IPS-18c (cell line): ENCODE results near the gene ZBTB20.

Experiments used
- H3K4me3 ChIP-seq: 2 replicates; pipeline ENCODE4 v1.7.0; 2013; ENCODE audit warnings: low read depth, mild to moderate bottlenecking, low read length, moderate library complexity; ENCODE audit not compliant: insufficient read depth
- H3K9me3 ChIP-seq: one replicate; pipeline ENCODE4 v1.6.1; 2013; ENCODE audit warnings: mild to moderate bottlenecking, low read length, moderate library complexity; ENCODE audit not compliant: control insufficient read depth, insufficient read depth

The ZBTB20 gene

GRCh38 chr3:114644367-114644766, 502.7 kb downstream of the ZBTB20 start:
- H3K4me3 ChIP-seq: no peak overlapping the region
- no peaks in the 10 kb centered on the region for H3K9me3 ChIP-seq

- Histone ChIP-seq H3K9me3 (no peaks in the 10 kb centered on the region), H3K4me3 (no peak overlapping the region)
These were observed 503.9 kb downstream of the ZBTB20 start for GRCh38 chr3:114642951-114643741.

GRCh38 chr3:114640126-114640525, 507.0 kb downstream of the ZBTB20 start:
- H3K4me3 ChIP-seq: no peak overlapping the region
- H3K9me3 ChIP-seq: no peaks in the 10 kb centered on the region

- H3K4me3 ChIP-seq: no peak overlapping the region
- H3K9me3 ChIP-seq: no peaks in the 10 kb centered on the region
These were observed 507.9 kb downstream of the ZBTB20 start for GRCh38 chr3:114639171-114639570.

GRCh38 chr3:114635878-114636277, 511.2 kb downstream of the ZBTB20 start:
- Histone ChIP-seq H3K4me3 (no peak overlapping the region), H3K9me3 (no peaks in the 10 kb centered on the region)

- Histone ChIP-seq H3K4me3 (no peak overlapping the region), H3K9me3 (no peaks in the 10 kb centered on the region)
These were observed 512.5 kb downstream of the ZBTB20 start for GRCh38 chr3:114634635-114635034.

- no peak overlapping the region for H3K4me3 ChIP-seq
- H3K9me3 ChIP-seq: no peaks in the 10 kb centered on the region
These were observed 514.2 kb downstream of the ZBTB20 start for GRCh38 chr3:114632757-114633424.

GRCh38 chr3:114627770-114628169, 519.3 kb downstream of the ZBTB20 start:
- Histone ChIP-seq H3K9me3 (no peaks in the 10 kb centered on the region), H3K4me3 (no peak overlapping the region)

- H3K4me3 ChIP-seq: no peak overlapping the region
These were observed 520.3 kb downstream of the ZBTB20 start for GRCh38 chr3:114626751-114627150.

GRCh38 chr3:114624571-114625181, 522.4 kb downstream of the ZBTB20 start:
- Histone ChIP-seq H3K4me3 (no peak overlapping the region), H3K9me3 (no peaks in the 10 kb centered on the region)

More at GRCh38 chr3:114626751-114627150, 520.3 kb downstream of the ZBTB20 start:
- H3K9me3 ChIP-seq: no peaks in the 10 kb centered on the region

GRCh38 chr3:114624047-114624445, 523.0 kb downstream of the ZBTB20 start:
- Histone ChIP-seq H3K4me3 (no peak overlapping the region), H3K9me3 (no peaks in the 10 kb centered on the region)

GRCh38 chr3:114623420-114624046, 523.6 kb downstream of the ZBTB20 start:
- H3K9me3 ChIP-seq: no peaks in the 10 kb centered on the region
- no peak overlapping the region for H3K4me3 ChIP-seq

- Histone ChIP-seq H3K4me3 (no peak overlapping the region), H3K9me3 (no peaks in the 10 kb centered on the region)
These were observed 525.1 kb downstream of the ZBTB20 start for GRCh38 chr3:114622001-114622400.

- Histone ChIP-seq H3K4me3 (no peak overlapping the region), H3K9me3 (no peaks in the 10 kb centered on the region)
These were observed 527.3 kb downstream of the ZBTB20 start for GRCh38 chr3:114619771-114620170.

GRCh38 chr3:114615523-114616085, 531.5 kb downstream of the ZBTB20 start:
- H3K9me3 ChIP-seq: no peaks in the 10 kb centered on the region
- H3K4me3 ChIP-seq: no peak overlapping the region

- no peak overlapping the region for H3K4me3 ChIP-seq
- no peaks in the 10 kb centered on the region for H3K9me3 ChIP-seq
These were observed 537.0 kb downstream of the ZBTB20 start for GRCh38 chr3:114609973-114610630.

- H3K9me3 ChIP-seq: no peaks in the 10 kb centered on the region
- no peak overlapping the region for H3K4me3 ChIP-seq
These were observed 538.8 kb downstream of the ZBTB20 start for GRCh38 chr3:114608293-114608692.
